HFF-Myc (cell line): ENCODE measurements around the gene CPNE6.
A peak's percentile ranks its signal among the peaks of the same experiment; 100 is the strongest.

ENCODE experiments used
- DNase-seq: peaks from one replicate; pipeline ENCODE4 v3.0.0-alpha.2; 2011; ENCODE audit warnings: low read depth; ENCODE audit errors: extremely low read depth
- H3K4me3 ChIP-seq: replicated peaks from 2 replicates; pipeline ENCODE4 v1.5.1; 2011; ENCODE audit warnings: low read depth, mild to moderate bottlenecking, control low read depth, low read length
- TF ChIP-seq, protein P1 (sequence below): IDR thresholded peaks from 2 replicates; pipeline ENCODE4 v1.5.1; 2012; ENCODE audit warnings: mild to moderate bottlenecking, low read depth, low read length, control low read depth; ENCODE audit errors: missing control alignments

Gene CPNE6

DNA sequence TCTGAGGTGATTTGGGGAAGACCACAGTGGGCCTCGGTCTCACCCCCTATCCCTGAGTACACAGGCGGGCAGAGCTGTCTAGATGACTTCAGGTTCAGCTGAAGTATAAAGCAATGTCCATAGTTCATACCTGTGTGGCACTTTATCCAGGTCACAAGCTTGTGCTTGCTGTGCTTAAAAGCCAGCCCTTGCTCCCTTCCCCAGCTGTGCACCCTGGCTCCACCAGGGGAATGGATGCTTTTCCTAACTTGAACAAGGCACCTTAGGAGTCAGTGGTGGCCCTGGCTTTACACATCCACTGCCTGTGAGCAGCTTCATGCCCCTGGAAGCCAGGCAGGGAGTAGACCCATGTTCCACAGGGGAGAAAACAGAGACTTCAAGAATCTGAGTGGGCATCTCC, 14.1 kb upstream of the CPNE6 start:
- TF ChIP-seq, protein P1, sequence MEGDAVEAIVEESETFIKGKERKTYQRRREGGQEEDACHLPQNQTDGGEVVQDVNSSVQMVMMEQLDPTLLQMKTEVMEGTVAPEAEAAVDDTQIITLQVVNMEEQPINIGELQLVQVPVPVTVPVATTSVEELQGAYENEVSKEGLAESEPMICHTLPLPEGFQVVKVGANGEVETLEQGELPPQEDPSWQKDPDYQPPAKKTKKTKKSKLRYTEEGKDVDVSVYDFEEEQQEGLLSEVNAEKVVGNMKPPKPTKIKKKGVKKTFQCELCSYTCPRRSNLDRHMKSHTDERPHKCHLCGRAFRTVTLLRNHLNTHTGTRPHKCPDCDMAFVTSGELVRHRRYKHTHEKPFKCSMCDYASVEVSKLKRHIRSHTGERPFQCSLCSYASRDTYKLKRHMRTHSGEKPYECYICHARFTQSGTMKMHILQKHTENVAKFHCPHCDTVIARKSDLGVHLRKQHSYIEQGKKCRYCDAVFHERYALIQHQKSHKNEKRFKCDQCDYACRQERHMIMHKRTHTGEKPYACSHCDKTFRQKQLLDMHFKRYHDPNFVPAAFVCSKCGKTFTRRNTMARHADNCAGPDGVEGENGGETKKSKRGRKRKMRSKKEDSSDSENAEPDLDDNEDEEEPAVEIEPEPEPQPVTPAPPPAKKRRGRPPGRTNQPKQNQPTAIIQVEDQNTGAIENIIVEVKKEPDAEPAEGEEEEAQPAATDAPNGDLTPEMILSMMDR = no peak
- no peak for DNase-seq
- H3K4me3 ChIP-seq = no peak overlapping the region

- DNase-seq = no peak
- H3K4me3 ChIP-seq = no peak overlapping the region
- TF ChIP-seq, protein P1 = no peak
Observed at GRCh38 chr14:24057867-24058259, 13.5 kb upstream of the CPNE6 start.

GRCh38 chr14:24058260-24058950, 13.0 kb upstream of the CPNE6 start:
- TF ChIP-seq, protein P1 = peak; percentile 79
- H3K4me3 ChIP-seq = no peak overlapping the region
- DNase-seq = peak; percentile 43

DNA sequence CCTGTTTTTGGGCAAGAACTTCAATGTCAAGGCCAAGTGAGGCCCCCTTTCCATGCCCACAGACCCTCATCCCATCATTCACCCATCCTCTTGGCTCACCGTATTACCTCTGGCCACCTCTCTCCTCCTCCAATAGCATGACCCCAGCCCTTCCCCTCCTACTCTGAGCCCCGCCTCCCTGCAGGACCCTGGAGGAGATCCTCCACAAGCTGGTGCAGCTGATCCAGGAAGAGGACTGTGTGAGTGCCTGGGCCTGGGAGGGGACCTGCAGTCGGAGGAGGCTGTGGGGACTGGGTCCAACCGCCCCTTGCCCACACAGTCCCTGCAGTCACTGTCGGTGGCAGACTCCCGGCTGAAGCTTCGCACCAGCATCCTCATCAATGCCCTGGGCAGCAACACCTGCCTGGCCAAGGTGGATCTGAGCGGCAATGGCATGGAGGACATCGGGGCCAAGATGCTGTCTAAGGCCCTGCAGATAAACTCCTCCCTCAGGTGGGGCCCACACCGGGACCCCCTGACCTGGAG, 12.3 kb upstream of the CPNE6 start:
- no peak overlapping the region for H3K4me3 ChIP-seq
- DNase-seq = no peak
- TF ChIP-seq, protein P1 = no peak

- TF ChIP-seq, protein P1 = no peak
- DNase-seq = no peak
- no peak overlapping the region for H3K4me3 ChIP-seq
Observed at GRCh38 chr14:24059841-24060388, 11.4 kb upstream of the CPNE6 start.

GRCh38 chr14:24060443-24060842, 10.9 kb upstream of the CPNE6 start:
- no peak overlapping the region for H3K4me3 ChIP-seq
- no peak for DNase-seq
- TF ChIP-seq, protein P1 = no peak
